DMS114 treated with DMSO at 0.1 percent for 48 hours (cell line): ENCODE data around the gene SNED1.

ENCODE experiments used
- DNase-seq: peaks from one replicate; lab custom pipeline; 2025; ENCODE audit not compliant: unreplicated experiment; lab: John Stamatoyannopoulos, UW

SNED1 gene

DNA sequence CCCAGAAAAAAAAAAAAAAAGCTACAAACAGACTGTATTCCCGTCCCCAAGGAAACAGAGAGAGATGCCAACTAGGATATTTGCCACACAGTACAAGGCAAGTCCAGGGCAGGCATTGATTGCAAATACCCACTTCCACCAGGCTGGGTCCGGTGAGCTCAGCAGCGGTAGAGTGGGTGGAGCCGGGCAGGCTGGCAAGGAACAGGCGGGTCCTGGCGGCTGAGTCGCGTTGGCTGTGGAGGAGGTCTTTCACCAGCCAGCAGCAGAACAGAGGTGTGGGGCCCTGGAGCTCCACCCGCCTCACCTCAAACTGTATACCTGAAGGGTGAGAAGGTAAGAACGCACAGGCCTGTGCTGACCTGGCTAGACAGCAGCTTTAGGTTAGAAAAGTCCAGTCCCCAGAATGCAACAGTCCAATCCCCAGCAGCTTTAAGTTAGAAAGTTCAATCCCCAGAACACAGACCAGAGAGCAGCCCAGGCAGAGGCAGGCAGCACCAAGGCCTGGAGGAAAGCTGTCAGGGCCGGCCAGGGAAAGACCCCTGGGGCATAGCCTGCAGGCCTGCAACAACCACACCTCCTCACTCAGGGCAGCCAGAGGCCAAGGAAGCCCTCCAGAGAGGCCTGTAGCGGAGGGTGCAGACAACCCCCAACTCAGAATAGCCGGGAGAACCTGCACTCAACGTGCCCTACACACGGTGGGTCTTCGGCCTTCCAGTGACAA is 125.6 kb downstream of the SNED1 start:
- DNase-seq = no peak

DNA sequence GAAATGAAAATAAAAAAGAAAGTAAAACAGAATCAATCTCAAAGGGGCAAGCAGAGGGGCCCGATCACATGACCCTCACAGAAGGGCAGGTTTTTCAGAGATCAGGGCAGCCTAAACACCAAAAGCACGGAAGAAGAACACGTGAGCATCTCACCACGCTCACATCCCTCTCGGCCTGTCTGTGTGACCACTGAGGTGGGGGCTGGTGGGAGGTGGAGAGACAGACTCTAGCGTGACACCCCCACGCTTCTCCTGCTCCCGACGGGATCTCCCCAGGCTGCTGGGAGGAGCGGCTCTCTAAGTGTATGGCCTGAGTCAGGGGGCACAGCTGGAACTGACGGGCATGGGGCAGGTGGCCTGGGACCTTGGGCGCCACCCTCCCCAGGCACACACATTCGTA is 127.2 kb downstream of the SNED1 start:
- no peak for DNase-seq

DNA sequence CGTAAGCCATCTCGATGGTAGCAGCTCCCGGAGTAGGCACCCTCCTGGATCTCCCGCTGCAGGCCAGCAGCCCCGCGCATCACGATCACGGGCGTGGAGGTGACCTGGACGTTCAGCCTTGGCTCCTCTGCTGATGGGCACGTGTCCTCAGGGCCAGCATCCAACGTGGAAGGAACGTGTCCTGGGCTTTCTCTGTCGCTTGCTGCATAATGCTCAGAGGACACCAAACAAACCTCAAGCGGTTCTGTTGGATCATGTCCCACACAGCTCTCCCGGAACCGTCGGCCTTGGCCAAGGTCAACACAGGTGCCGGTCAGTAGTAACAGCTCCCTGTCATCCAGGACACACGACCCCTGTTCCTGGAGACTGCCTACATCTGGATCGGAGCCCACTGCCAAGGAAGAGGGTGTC is 127.8 kb downstream of the SNED1 start:
- no peak for DNase-seq

DNA sequence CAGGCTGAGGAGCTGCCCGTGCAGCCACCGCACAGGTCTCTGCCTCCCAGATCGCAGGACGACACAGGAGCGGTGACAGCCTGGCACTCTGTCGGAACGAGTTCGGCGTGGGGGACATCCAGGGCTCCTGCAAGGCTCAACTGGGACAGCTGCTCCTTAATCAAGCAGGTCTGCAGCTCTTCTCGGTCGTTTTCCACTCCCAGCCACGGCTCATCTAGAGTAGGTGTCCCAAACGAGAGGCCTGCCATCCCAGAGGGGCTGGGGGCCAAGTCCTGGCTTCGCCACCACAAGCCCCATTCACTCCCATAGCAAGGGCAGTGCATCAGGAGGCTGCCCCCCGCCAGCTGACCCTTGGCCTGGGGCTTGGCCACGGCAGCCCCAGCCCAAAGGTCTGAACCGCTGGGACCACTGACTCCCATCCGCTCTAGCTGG is 128.4 kb downstream of the SNED1 start:
- DNase-seq = no peak

DNA sequence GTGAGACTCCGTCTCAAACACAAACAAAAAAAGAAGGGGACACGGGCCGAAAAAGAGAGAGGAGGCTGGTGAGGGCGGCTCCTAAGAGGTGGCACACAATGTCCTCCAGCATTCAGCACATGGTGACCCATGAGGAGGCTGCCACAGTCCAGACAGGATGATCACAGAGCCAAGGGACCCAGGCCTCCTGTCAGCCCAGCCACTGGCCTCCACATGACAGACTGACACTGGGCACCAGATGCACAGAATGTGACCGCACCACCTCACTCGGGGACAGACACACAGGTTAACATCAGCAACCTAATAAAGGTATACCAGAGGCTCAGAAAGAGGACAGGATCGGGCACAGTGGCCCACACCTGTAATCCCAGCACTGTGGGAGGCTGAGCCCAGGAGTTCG is 129.8 kb downstream of the SNED1 start:
- no peak for DNase-seq

DNA sequence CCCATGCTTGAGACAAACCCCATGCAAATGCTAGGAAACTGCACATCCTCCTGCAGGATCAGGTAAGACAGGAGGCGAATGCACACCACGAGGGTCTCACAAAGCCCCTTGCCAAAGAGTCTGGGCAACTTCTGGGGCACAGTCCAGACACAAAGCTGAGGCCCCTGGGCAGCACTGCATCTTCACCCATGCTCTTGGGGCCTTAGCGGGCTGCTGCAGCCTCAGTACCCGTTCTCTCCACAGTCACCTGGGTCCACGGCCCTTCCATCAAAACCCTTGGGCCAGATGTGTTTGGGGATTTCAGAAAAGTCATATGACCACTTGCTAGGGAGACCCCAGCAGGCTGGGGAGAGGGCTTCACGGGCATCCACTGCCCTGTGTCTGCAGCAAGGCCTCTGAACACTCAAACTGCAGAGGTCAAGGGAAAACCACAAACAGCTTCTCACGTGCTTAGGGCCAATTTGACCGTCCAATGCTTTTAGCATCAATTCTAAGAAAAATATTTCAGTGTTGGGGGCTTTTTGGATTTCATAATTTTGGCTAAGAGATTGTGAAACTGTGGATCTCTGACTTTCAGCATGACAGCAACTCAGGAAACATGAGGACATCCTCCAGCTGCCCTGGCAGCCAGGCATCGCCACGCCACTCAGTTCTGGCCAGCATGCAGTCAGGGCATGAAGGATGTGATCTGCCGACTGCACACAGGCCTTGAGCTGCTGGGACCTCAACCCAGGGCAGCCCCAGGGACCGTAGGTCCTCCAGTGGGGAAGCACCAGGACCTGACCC is 130.9 kb downstream of the SNED1 start:
- no peak for DNase-seq

DNA sequence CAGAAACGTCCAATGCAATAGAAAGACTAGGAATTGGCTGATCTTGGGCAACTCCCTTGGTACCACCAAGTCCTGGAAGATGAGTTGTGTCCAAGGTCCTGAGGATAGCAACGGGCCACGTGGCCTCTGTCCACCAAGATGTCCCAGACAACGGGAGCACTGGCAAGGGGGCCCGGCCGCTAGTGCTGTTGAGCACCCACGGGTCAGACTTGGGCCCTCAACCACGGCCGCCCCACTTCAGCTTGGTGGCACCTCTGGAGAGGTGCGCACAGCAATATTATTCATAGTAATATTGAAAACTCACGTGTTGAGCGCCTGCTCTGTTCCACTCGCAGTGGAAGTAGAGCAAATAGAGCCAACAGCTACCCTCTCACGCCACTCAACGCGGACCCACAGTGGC is 131.9 kb downstream of the SNED1 start:
- DNase-seq = no peak

DNA sequence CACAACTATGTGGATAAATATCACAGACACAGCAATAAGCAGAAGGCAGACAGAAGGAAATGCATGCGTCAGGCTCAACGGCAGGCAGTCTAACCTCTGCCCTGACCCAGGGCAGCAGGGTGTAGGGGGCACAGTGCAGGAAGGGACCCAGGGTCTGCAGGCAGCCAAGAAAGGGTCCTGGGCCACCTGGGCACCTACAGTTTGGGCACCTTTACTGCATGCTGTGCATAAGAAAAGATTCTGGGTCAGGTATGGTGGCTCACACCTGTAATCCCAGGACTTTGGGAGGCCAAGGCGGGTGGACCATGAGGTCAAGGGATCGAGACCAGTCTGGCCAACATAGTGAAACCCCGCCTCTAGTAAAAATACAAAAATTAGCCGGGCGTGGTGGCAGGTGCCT is 133.1 kb downstream of the SNED1 start:
- no peak for DNase-seq

DNA sequence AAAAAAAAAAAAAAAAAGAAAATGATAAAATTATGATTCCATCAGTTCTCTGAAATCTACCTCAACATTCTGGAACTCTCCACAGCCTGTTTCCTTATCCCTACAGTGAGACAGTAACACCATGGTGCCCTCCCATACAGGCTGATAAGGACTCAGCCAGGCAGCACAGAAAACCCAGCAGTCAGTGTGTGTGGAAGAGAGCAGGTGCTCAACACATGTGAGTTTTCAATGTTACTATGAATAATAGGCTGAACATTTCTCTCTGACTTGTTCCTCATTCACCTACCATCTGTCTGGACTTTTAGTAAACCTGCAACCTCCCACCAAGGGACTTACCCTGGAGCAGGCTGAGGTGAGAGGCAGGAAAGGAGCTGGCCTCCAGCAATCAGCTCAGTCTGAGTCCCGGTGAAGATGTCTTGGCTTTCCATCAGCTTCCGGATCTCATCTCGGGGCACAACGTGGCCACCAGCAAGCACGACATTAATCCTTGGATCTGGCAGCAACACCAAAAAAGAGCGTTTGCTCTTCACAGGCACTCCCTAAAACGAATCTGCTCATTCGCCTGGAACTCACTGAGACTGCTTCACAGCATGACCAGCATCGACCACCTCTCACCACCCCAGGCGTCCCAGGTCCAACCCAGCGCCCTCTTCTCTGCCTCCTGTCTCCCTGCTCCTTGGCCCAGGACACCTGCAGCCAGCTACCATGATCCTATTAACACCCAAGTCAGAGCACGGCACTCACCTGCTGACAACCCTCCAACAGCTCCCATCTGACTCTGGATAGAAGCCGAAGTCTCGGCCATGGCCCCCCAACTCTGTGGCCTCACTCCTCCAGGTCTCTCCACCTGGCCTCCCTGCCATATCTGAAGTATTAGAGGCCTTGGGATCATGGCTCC is 134.4 kb downstream of the SNED1 start:
- no peak for DNase-seq

DNA sequence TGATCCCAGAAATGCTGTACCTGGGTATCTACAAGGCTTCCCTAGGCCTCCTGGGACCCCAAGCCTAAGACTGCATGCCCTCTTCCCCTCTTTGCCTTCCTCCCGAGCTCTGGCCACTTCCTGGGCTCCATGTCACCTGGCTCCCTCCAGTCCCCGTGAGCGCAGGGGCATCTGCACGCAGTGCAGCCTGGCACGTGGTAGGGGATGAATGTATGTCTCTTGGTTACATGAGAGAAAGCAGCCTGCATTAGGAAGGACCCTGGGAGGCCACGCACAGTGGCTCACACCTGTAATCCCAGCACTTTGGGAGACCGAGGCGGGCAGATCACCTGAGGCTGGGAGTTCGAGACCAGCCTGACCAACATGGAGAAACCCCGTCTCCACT is 135.0 kb downstream of the SNED1 start:
- DNase-seq = no peak

DNA sequence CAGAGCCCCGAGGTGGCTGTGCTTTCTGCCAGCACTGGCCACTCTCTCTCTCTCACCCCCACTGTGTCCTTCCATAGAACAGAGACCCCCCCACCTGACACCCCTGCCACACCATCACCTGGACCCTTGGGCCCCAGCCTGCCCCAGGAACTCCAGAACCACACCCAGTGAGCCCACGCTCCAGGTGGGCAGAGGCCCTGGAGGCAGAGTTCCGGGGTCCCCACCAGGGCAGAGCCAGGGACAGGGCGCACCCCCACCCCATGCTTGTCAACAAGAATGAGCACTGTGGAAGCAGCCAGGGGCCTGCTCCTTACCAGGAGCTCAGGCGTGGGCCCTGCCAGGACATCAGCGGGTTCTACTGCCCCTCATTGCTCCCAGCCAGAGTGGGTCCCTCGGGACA is 136.3 kb downstream of the SNED1 start:
- DNase-seq = no peak

DNA sequence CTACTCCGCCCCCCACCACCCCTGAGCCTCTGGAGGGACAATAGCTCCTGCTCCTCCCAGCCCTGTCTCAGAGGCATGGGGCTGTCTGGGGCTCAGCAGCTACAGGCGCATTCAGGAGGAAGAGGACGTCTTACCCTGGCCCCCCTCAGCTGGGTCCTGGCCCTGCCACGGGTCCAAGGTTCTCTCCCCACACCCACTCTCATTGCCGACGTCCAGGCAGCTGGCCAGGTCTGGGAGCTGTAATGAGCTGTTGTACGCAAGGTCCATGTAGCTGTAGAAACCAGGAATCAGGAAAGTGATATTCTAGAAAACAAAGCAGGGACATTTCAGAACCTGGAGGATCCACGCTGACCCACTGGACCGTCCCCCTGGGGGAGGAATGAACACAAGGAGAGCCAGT is 137.3 kb downstream of the SNED1 start:
- no peak for DNase-seq

DNA sequence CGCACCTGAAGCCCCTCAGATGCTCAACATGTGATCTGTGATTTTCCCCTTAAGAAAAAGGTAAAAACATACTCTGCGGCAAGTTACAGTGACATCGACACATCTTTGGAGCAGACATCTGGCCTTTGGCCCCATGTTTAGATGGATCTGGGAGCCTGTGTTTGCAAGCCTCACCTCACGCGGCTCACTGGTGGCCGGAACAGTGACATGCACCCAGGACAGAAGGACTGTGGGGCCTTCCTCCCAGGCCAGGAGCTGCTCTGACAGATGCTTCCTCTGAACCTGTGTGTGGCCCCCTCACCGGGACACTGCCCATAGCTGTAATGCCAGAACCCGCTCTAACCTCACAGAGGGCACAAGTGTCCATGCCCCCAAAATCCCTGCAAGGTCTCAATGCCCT is 137.8 kb downstream of the SNED1 start:
- DNase-seq = no peak

DNA sequence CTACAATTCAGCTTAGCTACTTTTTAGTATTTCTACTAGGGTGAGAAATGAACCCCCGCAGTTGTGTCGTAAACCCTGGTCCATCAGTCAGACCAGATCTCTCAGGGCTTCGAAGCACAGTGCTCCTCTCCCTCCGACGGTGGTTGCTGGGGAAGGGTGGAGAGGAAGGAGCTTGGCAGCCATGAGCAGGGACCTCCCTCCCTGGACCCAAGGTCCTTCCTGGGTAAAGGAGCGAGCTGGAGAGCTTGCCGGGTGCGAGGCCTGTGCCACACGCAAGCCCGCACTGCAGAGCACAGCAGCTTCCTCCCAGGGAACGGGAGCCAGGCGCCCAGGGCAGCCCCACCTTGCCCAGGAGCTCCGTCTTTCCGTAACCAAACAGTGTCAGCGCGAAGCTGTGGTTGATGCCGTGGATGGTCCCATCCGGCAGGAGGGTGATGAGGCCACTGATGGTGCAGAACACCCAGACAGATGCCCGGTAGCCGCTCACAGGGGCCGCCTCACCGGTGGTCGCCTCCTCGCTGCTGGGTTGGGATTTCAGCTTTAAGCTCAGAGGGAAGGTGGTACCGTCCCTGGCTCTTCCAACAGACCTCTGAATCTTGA is 138.3 kb downstream of the SNED1 start:
- DNase-seq = no peak

DNA sequence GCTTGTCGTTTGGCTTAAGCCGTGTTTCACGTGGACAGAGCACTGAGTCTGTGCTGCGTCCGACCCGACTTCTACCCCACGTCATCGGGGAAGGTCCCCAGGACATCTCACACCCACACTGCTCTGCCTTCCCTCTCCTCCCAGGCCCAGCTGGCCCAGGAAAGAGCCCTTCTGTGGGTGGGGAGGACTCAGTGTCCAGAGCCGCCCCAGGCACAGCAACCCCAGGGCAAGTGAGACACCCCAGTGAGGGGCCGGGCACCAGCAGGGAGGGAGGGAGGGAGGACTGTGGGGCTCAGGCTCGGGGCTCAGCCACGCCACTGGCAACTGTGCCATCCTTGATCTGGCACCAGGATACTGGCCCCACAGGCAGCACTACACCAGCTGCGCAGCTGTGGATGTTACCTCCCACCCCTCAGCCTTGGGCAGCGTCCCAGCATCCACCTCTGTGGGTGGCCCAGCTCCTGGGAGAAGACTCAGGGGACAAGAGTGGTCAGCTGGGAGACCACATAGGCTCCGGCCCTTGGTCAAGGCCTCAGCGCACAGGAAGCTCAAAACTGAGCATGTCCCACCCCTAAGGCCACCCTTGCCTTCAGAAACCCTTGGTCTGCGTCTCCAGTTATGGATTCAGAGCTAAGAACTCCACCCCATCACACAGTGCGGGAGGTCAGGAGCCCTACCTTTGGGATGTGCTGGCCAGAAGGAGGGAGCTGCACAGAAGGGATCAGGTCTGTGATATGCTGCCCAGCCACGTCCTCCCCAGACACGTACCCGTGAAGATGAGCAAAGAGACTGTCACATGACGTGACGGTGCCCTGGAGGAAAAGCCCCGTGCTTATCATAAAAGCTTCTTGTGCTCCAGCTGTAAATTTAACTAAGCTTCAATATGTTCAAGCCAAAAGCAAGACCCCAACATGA is 139.1 kb downstream of the SNED1 start:
- DNase-seq = no peak

DNA sequence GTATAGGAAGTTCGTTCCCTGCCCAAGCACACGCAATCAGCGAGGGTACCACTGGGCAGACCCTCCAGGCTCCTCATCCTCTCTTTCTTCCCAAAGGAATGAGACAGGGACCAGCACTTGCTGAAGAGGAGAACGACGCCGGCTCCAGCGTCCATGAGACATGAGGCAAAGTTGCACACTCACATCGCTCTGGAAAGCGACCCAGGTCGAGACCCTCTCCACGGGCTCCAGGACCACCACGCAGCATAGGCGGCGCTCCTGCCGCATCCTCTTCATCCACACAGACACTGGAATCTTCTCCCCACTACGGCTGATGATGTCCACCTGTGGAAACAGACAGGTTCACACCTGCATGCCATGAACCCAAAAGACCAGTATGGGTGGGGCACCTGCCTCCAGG is 140.1 kb downstream of the SNED1 start:
- DNase-seq = no peak

DNA sequence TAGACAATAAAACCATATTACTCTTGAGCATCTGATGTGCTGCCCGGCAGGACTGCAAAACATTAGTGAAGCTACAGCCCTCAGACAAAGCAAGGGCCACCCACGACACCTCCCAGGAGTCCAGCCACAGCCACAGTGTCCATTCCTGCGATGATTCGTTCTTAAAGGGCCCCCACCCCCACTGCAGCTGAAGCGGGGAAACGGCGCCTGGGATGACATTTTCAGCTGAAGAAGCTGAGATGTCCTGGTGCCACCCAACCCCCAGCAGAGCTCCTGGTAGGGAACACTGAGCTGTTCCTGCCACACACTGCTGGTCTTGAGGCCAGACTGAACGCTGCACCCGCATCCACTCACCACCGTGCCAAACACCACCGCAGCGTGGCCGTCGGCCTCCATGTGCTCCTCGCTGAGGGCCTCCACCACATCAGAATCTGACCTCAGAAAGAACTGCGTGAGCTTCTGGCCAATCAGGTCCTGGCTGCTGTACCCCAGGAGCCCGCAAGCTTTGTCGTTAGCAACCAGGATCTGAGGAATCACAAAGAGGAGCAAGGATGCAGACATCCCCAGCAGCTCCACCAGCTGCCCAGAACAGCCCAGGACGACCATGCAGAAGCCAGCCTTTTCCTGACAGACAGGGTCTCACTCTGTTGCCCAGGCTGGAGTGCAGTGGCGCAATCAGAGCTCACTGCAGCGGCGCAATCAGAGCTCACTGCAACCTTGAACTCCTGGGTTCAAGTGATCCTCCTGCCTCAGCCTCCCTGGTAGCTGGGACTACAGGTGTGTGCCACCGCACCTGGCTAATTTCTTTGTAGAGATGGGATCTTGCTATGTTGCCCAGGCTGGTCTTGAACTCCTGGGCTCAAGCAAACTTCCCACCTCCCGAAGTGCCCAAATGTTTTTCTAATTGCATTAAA is 141.4 kb downstream of the SNED1 start:
- no peak for DNase-seq

DNA sequence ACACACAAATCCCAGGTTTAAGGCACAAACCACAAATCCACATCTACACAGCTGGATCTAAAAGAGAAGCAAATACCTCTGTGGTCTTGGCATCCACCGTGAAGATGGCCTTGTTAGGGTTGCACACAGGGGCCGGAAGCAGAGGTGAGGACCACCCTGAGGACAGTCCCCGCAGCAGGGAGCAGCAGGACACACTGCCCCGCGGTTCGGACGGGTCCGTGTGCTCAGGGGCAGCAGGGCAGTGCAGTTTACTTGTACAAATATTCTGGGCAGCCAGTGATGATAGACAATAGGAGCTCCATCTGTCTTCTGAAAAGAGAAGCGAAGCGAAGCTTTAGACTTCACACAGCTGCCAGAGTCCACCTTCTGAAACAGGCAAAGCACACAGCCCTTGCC is 142.0 kb downstream of the SNED1 start:
- DNase-seq = no peak

DNA sequence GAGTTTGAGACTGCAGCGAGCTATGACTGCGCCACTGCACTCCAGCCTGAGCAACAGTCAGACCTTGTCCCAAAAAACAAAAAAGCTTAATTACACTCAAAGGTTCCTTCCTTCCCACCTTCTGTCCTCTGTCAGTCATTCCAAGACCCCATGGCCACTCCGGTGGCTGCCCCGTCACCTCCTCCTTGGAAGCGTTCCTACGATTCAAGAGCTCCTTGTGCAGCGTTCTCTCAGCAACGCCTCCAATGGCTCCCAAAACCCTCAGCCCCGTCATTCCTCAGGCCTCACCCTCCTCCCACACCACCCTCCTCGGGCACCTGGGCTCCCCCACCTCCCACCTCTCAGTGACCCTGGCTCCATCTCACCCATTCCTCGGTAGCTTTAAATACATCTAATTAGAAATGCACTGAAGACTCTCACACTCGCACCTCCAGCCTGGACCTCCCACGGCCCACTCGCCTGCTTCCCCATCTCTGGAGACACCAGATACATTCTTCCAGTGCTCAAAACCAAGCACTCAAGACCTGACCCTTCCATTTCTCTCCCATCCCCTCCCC is 142.9 kb downstream of the SNED1 start:
- no peak for DNase-seq
